Activated T-cell treated with anti-CD3 and anti-CD28 coated beads, Interleukin-2, amount 50 U/mL, for 72 hours (primary cell): ENCODE measurements around the gene TMEM145. TPM values are rescaled to one million over a fixed set of nuclear protein-coding genes. Genes with fewer than 3 reads are reported as not detected.
"Not testable (repeated sequence)": the region's sequence is repeated elsewhere in the genome, so short reads cannot be mapped to it uniquely, and the experiment has no call there.

Experiments used
- ATAC-seq, 2 donors: fragments of 150-1000 bp; cut with Tn5 transposase; replicated peaks in 1 of 2; 2 replicates each; pipeline ENCODE4 v1.10.0; 2021; ENCODE audit warnings: moderate library complexity in 2 of 2, mild to moderate bottlenecking in 1 of 2
- DNase-seq, 2 donors: peaks; one replicate each; pipeline ENCODE4 v3.0.0; 2021 to 2022; ENCODE audit warnings: mixed read lengths in 1 of 2
- H3K27ac Mint-ChIP-seq: one replicate; pipeline ENCODE4 v1.8.0; 2022; ENCODE audit warnings: mild to moderate bottlenecking, moderate library complexity, mixed read lengths
- H3K27me3 Mint-ChIP-seq: one replicate; pipeline ENCODE4 v1.8.0; 2022; ENCODE audit warnings: low read depth, mixed read lengths
- H3K36me3 Mint-ChIP-seq, 2 donors: one replicate each; pipeline ENCODE4 v1.8.0; 2022; ENCODE audit warnings: mixed read lengths in 2 of 2, mild to moderate bottlenecking in 1 of 2; ENCODE audit not compliant: insufficient read depth in 2 of 2
- H3K4me1 Mint-ChIP-seq: one replicate; pipeline ENCODE4 v1.8.0; 2022; ENCODE audit warnings: low read depth, mixed read lengths
- H3K4me3 Mint-ChIP-seq, 2 donors: one replicate each; pipeline ENCODE4 v1.8.0; 2022; ENCODE audit warnings: mild to moderate bottlenecking in 2 of 2, mixed read lengths in 2 of 2, moderate library complexity in 2 of 2
- H3K9me3 Mint-ChIP-seq, 2 donors: one replicate each; pipeline ENCODE4 v1.8.0; 2022; ENCODE audit warnings: mixed read lengths in 2 of 2
- total RNA-seq, 2 donors: library from RNA; stranded (reverse); gene quantifications; one replicate each; pipeline ENCODE4 v1.2.3, GENCODE V29; 2022

TMEM145 gene
- 1 to 10 TPM in 1 of 2 donors, under 1 TPM in 1; 0.67 to 1.6 TPM for total RNA-seq

DNA sequence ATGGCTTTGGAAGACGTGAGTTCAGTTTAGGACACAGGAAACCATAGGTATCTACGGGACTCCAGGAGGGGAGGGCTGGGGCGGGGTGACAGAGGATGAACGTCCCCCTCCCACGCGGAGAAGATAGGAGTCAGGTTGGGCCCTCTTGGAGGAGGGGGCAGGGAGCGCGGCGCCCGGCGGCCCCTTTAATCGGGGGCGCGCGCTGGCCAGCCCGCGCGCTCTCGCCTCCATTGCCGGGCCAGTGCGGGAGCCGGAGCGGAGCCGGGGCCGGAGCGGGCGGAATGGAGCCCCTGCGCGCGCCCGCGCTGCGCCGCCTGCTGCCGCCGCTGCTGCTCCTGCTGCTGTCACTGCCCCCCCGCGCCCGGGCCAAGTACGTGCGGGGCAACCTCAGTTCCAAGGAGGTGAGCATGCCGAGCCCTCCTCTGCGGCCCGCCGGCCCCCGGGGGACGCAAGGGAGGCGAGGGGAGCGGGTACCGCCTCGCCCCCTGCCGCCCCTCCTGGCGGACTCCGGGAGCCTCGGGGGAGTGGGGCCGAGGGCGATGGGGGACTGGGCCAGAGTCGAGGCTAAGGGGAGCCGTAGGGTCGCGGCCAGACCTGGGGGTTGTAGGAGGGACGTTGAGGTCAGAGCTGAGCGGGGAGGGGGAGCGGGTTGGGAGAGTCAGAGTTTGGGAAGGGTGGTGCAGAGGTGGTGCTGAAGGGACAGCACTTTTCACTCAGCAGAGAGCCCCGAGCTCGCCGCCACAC is at the start of gene TMEM145:
TMEM145 (plus strand) TSS at position 214 of the 744 bp plus-strand sequence; CDS start at position 282, 68 bp downstream.
- peak; percentile 84 to 85 for ATAC-seq
- peak within 1 kb of the TSS; percentile 86 to 87 for H3K4me3 Mint-ChIP-seq

DNA sequence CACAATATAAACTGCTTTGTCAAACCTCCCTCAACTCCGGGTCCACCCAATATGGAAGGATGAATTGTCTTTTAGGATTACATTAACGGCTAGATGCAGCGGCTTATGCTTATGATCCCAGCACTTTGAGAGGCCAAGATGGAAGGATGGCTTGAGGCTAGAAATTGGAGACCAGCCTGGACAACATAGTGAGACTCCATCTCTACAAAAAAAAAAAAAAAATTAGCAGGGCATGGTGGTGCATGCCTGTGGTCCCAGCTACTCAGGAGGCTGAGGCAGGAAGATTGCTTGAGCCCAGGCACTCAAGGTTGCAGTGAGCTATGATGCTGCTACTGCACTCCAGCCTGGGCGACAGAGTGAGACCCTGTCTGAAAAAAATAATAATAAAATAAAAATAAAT is 47.0 kb upstream of the TMEM145 start:
- H3K9me3 Mint-ChIP-seq, ATAC-seq, H3K4me3 Mint-ChIP-seq, H3K27ac Mint-ChIP-seq, DNase-seq, H3K36me3 Mint-ChIP-seq, H3K27me3 Mint-ChIP-seq: not testable (repeated sequence)
- H3K4me1 Mint-ChIP-seq: peaks cover 41% of the 10 kb centered on the region

More for the DNA sequence above, at the start of gene TMEM145:
- peaks cover 22% of the 10 kb centered on the region for H3K4me1 Mint-ChIP-seq
- no peak within 1 kb of the TSS for H3K27ac Mint-ChIP-seq
- H3K9me3 Mint-ChIP-seq: no peaks in the 10 kb centered on the region
- peak; percentile 67 to 69 for DNase-seq
- H3K36me3 Mint-ChIP-seq: peaks cover 0 to 1% of the 10 kb centered on the region in 2 donors
- H3K27me3 Mint-ChIP-seq: peaks cover 51% of the 10 kb centered on the region

DNA sequence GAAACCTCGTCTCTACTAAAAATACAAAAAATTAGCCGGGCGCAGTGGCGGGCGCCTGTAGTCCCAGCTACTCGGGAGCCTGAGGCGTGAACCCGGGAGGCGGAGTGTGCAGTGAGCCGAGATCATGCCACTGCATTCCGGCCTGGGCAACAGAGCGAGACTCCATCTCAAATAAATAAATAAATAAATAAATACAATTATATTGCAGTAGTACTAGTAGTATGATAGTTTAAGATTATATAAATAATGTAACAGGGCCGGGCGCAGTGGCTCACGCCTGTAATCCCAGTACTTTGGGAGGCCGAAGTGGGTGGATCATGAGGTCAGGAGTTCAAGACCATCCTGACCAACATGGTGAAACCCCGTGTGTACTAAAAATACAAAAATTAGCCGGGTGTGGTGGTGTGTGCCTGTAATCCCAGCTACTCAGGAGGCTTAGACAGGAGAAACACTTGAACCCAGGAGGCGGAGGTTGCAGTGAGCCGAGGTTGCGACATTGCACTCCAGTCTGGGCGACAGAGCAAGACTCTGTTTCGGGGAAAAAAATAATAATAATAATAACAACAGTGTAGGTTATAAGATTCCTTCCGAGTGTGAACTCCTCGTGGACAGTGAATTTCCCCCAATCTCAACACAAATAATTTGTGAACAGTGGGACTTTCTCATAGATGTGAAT is 46.0 kb upstream of the TMEM145 start:
- not testable (repeated sequence) for DNase-seq, H3K9me3 Mint-ChIP-seq, H3K27ac Mint-ChIP-seq, H3K27me3 Mint-ChIP-seq, H3K36me3 Mint-ChIP-seq, ATAC-seq, H3K4me3 Mint-ChIP-seq
- peaks cover 40% of the 10 kb centered on the region for H3K4me1 Mint-ChIP-seq

DNA sequence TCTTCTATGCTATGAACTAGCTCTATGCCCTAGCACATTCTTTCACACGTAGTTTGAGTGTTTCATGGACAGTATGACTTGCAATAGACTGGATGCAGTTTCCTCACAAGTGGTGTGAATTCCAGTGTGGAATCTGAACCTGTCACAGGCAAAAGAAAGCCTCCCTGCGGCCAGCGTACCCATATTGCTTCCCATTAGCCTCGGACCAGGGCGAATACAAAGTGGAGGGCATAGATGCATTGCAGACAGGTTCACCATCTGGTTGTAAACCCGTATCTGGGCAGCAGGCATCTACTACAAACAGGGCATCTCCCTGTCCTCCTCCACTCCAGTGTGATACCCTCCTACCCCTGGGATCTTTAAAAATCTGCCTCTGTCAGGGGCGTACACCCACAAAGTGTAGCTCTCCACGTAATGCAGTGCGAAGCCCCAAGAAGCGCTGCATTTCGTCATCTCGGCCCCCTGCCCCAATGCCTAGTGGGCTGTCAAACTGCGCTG is 45.4 kb upstream of the TMEM145 start:
- peaks cover 33% of the 10 kb centered on the region for H3K4me1 Mint-ChIP-seq
- H3K36me3 Mint-ChIP-seq: peaks cover 4 to 7% of the 10 kb centered on the region in 2 donors
- DNase-seq (no peak), ATAC-seq (no peak)
- no peaks in the 10 kb centered on the region for H3K9me3 Mint-ChIP-seq
- H3K4me3 Mint-ChIP-seq: no peak overlapping the region
- H3K27me3 Mint-ChIP-seq: no peaks in the 10 kb centered on the region
- H3K27ac Mint-ChIP-seq: no peak overlapping the region

DNA sequence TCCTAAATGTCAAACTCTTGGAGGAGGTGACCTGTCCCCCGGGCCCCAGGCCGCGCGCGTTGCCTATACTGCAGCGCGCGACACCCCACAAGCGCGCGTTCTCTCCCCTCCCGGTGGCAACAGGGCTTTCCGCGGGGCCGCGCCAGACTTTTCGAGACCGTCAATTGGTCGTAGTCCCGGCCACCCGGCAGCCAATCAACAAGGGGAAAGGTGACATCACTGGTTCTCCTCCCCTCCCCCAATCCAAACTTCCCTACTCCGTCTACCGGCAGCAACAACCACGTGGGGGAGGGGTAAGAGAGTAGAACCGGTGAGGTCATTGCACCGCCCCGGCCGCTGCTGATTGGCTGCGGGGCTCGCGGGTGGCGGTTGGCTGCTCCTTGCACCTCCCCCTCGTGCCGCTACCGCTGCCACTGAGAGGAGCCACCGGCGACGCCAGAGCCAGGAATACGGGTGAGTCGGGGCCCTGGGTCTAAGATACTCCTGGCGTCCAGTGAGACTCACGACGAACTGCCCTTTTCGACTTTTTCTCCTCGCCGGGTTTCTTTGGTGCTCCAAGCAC is 44.9 kb upstream of the TMEM145 start:
- H3K36me3 Mint-ChIP-seq: peaks cover 4 to 7% of the 10 kb centered on the region in 2 donors
- H3K27me3 Mint-ChIP-seq: no peaks in the 10 kb centered on the region
- no peak overlapping the region for H3K4me3 Mint-ChIP-seq
- DNase-seq (peak; percentile 98 to 99), ATAC-seq (peak; percentile 70)
- H3K27ac Mint-ChIP-seq: no peak overlapping the region
- H3K4me1 Mint-ChIP-seq: peaks cover 31% of the 10 kb centered on the region
- H3K9me3 Mint-ChIP-seq: no peaks in the 10 kb centered on the region

DNA sequence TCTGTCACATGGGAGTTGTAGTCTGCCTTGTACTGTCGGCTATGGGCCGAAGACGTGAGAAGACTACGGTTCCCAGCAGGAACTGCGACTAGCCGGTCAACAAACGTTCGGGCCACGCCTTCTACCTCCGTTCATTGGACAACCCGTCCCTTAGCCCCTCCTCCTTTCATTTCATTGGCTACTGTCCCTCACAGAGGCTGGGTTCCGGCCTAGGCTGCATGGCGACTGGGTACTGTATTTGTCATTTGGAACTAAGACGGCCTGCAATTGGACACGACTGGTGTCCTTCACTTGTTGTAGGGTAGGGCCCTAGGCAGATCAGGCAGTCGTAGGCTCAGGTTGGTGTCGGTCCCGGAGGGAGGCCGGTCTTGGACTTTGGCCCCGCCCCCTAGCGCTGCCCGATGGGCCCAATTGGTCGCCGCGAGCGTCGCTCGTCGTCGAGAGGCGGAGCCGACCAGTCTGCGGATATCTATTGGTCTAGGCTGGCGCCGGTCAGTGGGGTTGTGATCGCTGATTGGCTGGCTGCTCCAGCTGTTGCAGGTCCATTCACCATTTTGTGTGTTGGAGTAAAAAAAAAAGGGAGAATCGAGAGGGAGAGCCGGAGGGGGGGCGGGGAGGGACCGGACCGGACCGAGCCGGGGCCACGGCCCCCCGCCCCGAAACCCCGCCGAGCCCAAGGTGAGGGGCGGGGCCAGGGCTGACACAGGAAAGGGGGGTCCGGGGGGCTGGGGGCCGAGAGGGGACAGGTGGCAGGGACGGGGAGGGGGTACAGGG is 44.2 kb upstream of the TMEM145 start, which contains the start of gene CIC:
CIC (plus strand) TSS at position 549 of the 774 bp plus-strand sequence. CDS start 2,532 bp downstream, outside the sequence.
- H3K4me1 Mint-ChIP-seq: peaks cover 31% of the 10 kb centered on the region
- peak within 1 kb of the TSS; percentile 92 for H3K27ac Mint-ChIP-seq
- H3K36me3 Mint-ChIP-seq: peaks cover 4 to 9% of the 10 kb centered on the region in 2 donors
- DNase-seq (peak; percentile 99), ATAC-seq (peak; percentile 86)
- H3K4me3 Mint-ChIP-seq: no peak within 1 kb of the TSS
- no peaks in the 10 kb centered on the region for H3K27me3 Mint-ChIP-seq
- no peaks in the 10 kb centered on the region for H3K9me3 Mint-ChIP-seq

DNA sequence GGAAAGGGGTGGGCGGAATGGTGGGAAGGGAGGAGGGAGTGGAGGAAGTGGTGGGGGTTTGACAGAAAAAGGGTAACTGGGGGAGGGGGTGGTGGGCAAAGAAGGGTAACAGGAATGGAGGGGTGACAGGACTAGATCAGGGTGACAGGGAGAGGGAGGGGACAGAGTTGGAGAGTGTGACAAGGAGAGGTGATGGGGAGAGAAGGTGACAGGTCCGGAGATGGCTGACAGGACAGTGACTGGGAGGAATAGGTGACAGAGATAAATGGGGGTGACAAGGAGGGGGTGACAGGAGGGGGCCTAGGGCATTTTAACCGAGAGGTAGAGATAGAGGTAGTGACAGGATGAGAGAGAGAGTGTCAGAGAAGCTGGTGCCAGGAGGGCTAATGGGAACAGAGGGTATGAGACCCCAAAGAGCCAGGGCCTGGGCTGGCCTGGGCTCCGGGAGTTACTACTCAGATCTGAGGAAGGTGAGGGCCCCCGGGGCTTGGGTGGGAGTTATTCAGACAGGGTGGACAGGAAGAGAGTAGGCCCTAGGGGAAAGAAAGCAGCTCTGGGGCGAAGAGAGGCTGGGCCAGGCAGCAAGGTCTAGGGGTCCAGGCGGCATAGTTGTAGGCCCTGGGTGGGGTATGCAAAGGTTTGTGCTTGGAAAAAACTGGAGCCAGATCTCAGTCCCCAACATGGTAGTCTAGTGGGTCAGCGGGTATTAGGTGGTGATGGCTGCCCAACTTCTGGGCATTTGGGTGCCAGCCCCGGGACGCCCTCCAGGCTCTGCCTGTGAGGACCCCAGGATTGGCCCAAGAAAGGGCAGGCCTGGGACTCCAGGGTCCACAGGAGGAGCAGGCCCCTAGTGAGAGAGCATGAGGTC is 43.4 kb upstream of the TMEM145 start:
- ATAC-seq (no peak), DNase-seq (no peak)
- Mint-ChIP-seq H3K27ac (peak overlapping the region; percentile 92), H3K4me3 (no peak overlapping the region), H3K9me3 (no peaks in the 10 kb centered on the region), H3K4me1 (peaks cover 34% of the 10 kb centered on the region), H3K27me3 (no peaks in the 10 kb centered on the region), H3K36me3 (peaks cover 6 to 12% of the 10 kb centered on the region in 2 donors)

DNA sequence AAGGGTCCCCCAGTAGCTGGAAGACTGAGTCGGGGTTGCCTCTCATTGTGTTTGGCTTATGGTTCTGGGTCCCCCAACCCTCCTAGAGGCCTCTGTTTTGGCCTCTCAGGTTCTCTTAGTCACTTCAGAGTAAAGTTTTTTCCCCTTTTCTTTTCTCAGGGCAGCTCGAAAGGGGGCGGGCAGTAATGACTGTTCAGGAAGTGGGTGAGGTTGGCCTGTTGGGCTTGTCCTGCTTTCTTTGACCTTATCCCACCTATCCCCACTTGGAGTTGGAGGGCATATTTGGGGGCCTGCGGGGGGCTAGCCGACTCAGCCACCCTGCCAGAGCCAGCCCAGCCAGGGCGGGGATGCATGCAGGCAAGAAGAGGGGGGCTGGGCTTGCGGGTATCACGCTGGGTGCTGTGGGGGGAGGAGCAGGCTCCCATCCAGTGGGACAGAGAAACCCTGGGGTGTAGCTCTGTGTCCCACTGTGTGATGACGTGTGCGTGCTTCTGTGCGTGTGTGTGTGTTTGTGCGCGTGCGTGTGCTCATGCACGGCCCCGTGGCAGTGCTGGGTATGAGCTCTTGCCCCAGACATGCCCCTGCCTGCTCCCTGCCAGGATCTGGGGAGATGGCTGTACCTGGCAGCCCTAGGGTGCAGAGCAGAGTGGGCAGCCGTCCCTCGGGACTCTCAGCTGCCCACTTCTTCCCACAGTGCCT is 42.6 kb upstream of the TMEM145 start:
- Mint-ChIP-seq H3K9me3 (no peaks in the 10 kb centered on the region), H3K27ac (peak overlapping the region; percentile 92), H3K4me3 (no peak overlapping the region), H3K36me3 (peaks cover 6 to 14% of the 10 kb centered on the region in 2 donors), H3K4me1 (peaks cover 42% of the 10 kb centered on the region), H3K27me3 (no peaks in the 10 kb centered on the region)
- DNase-seq: peak; percentile 67 to 77
- ATAC-seq: peak; percentile 4 to 9

DNA sequence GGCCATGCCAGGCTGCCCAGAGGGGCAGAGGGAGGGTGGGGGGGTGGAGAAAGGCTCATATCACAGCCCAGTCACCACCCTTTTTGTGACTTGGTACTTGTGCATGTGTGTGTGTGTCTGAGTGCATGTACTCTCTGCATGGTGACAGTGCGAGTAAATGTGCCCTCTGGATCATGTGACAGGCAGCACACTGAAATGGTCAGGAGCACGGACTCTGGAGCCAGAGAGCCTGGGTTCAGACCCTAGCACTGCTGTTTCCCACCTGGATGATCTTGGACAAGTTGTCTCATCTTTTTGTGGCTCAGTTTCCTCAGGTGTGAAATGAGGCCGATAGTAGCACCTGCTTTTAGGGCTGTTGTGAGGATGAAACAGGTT is 42.1 kb upstream of the TMEM145 start:
- ATAC-seq (no peak), DNase-seq (no peak)
- Mint-ChIP-seq H3K9me3 (no peaks in the 10 kb centered on the region), H3K4me1 (peaks cover 47% of the 10 kb centered on the region), H3K4me3 (peak overlapping the region in 1 of 2 donors; percentile 63), H3K36me3 (peaks cover 6 to 16% of the 10 kb centered on the region in 2 donors), H3K27ac (peak overlapping the region; percentile 48), H3K27me3 (no peaks in the 10 kb centered on the region)

DNA sequence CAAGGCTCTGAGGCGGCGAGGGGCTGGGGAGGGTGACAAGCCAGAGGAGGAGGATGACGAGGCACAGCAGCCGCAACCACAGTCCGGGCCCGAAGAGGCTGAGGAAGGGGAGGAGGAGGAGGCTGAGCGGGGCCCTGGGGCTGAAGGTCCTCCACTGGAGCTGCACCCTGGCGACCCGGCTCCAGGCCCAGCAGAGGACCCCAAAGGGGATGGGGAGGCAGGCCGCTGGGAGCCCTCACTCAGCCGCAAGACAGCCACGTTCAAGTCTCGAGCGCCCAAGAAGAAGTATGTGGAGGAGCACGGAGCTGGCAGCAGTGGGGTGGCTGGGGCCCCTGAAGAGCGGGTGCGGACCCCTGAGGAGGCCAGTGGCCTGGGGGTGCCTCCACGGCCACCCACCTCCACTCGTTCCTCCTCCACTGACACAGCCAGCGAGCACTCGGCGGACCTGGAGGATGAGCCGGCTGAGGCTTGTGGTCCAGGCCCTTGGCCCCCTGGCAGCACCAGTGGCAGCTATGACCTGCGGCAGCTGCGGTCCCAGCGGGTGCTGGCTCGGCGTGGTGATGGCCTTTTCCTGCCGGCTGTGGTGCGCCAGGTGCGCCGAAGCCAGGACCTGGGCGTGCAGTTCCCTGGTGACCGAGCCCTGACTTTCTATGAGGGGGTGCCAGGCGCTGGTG is 41.1 kb upstream of the TMEM145 start:
- Mint-ChIP-seq H3K27ac (peak overlapping the region; percentile 45), H3K4me3 (no peak overlapping the region), H3K36me3 (peaks cover 6 to 18% of the 10 kb centered on the region in 2 donors), H3K4me1 (peaks cover 57% of the 10 kb centered on the region), H3K27me3 (no peaks in the 10 kb centered on the region), H3K9me3 (no peaks in the 10 kb centered on the region)
- no peak for ATAC-seq
- no peak for DNase-seq

DNA sequence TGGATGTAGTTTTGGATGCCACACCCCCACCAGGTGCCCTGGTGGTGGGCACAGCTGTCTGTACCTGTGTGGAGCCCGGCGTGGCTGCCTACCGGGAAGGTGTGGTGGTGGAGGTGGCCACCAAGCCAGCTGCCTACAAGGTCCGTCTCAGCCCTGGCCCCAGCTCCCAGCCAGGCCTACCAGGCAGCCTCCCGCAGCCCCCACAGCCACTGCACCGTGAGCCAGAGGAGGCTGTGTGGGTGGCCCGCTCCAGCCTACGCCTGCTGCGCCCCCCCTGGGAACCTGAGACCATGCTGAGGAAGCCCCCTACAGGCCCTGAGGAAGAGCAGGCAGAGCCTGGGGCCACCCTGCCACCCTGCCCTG is 40.6 kb upstream of the TMEM145 start:
- H3K4me3 Mint-ChIP-seq: no peak overlapping the region
- H3K27ac Mint-ChIP-seq: no peak overlapping the region
- H3K4me1 Mint-ChIP-seq: peaks cover 60% of the 10 kb centered on the region
- H3K36me3 Mint-ChIP-seq: peaks cover 6 to 18% of the 10 kb centered on the region in 2 donors
- DNase-seq (no peak), ATAC-seq (no peak)
- no peaks in the 10 kb centered on the region for H3K9me3 Mint-ChIP-seq
- H3K27me3 Mint-ChIP-seq: no peaks in the 10 kb centered on the region
